A673 (cell line): ENCODE results near the gene FBXW5.

Experiments
- EZH2 ChIP-seq: fragments of 200-600 bp; sonication (generic); IDR thresholded peaks from 2 replicates; pipeline ENCODE4 v1.6.1; 2017; ENCODE audit warnings: borderline replicate concordance, low read depth, mild to moderate bottlenecking, mixed read lengths, antibody characterized with exemption, low read length; ENCODE audit not compliant: poor library complexity, severe bottlenecking
- TF ChIP-seq, protein P1 (sequence below): fragments of 300-800, 200-600 bp; sonication (generic); conservative IDR thresholded peaks from 2 replicates; pipeline ENCODE4 v1.5.1; 2017; ENCODE audit warnings: low read depth, mild to moderate bottlenecking, antibody characterized with exemption, low read length, moderate library complexity, mixed read lengths

DNA sequence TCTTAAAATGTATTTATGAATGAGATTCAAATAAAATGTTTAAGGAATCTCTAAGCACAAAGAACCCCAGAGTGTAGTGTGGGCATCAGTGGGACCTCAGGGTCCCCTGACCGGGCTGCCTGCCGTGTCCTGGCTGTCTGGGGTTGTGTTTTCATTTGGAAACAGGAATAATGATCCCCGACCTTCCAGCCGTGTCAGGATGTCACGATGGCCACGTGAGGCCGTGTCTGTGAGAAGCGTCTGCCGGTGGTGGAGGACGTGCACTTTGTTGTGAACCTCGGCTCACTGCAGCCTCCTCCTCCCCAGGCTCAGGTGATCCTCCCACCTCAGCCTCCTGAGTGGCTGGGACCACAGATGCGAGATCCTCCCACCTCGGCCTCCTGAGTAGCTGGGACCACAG lies 53.9 kb downstream of the FBXW5 start:
- TF ChIP-seq EZH2 = no peak
- TF ChIP-seq, protein P1, sequence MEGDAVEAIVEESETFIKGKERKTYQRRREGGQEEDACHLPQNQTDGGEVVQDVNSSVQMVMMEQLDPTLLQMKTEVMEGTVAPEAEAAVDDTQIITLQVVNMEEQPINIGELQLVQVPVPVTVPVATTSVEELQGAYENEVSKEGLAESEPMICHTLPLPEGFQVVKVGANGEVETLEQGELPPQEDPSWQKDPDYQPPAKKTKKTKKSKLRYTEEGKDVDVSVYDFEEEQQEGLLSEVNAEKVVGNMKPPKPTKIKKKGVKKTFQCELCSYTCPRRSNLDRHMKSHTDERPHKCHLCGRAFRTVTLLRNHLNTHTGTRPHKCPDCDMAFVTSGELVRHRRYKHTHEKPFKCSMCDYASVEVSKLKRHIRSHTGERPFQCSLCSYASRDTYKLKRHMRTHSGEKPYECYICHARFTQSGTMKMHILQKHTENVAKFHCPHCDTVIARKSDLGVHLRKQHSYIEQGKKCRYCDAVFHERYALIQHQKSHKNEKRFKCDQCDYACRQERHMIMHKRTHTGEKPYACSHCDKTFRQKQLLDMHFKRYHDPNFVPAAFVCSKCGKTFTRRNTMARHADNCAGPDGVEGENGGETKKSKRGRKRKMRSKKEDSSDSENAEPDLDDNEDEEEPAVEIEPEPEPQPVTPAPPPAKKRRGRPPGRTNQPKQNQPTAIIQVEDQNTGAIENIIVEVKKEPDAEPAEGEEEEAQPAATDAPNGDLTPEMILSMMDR = no peak
